ENCODE measurements around the gene FAM163B.

FAM163B gene

DNA sequence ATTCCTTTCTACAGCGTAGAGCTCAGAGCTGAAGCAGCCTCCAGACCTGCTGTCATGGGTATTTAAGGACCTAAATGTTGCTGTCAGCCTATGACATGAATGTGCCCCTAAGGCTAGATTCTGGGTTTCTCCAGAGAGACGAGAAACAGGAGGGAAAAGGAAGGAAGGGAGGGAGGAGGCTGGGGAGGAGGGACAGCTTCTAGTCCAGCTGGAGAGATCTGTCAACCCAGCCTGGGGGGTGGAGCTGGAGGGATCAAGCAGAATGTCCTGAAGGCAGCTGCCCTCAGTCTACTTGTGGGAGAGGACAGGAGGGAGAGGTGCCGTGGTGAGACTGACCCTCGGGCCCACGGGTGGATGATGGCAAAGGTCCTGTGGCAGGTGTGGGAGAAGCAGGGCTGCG is 25.9 kb upstream of the FAM163B start:
- Histone ChIP-seq H3K4me3 (ENCODE audit: low read depth, low read length) (no peak overlapping the region), H3K4me1 (ENCODE audit: control insufficient read depth, insufficient read depth, low read length) (no peaks in the 10 kb centered on the region), H3K9me3 (ENCODE audit: control insufficient read depth, insufficient read depth, low read depth, low read length) (no peaks in the 10 kb centered on the region), H3K27ac (ENCODE audit: extremely low read depth, low read depth, low read length) (no peak overlapping the region), H3K36me3 (ENCODE audit: control insufficient read depth in 2 of 2, insufficient read depth in 1 of 2, low read length in 2 of 2) (no peaks in the 10 kb centered on the region)
- CTCF ChIA-PET: interaction anchor here (0.6 to 1.3 kb wide), 4 partner anchors 12 to 233 kb away, joined by 3 to 4 read pairs (median 3); no protein-coding TSS in a partner anchor
- TF ChIP-seq ZNF335 (tag by site-specific recombination; conservative IDR thresholded peaks at IDR 0.05) (no peak), ZNF623 (tag by site-specific recombination; IDR thresholded peaks at IDR 0.05) (0 out of 2 replicates have a peak, but pooled peaks have one; percentile 31), MZF1 (tag by site-specific recombination; IDR thresholded peaks at IDR 0.05; ENCODE audit: borderline replicate concordance) (no peak), ZNF341 (tag by site-specific recombination; IDR thresholded peaks at IDR 0.05; ENCODE audit: low read depth) (peak; percentile 61), ZNF157 (tag by site-specific recombination; IDR thresholded peaks at IDR 0.05) (no peak)
- POLR2A ChIA-PET: no interaction called here

GRCh38 chr9:133634081-133634691 is 25.0 kb upstream of the FAM163B start:
- no peaks in the 10 kb centered on the region for H3K36me3 ChIP-seq (ENCODE audit: control insufficient read depth in 2 of 2, insufficient read depth in 1 of 2, low read length in 2 of 2)
- POLR2A ChIA-PET: no interaction called here
- H3K4me1 ChIP-seq (ENCODE audit: control insufficient read depth, insufficient read depth, low read length): no peaks in the 10 kb centered on the region
- no peaks in the 10 kb centered on the region for H3K9me3 ChIP-seq (ENCODE audit: control insufficient read depth, insufficient read depth, low read depth, low read length)
- TF ChIP-seq, protein P1, sequence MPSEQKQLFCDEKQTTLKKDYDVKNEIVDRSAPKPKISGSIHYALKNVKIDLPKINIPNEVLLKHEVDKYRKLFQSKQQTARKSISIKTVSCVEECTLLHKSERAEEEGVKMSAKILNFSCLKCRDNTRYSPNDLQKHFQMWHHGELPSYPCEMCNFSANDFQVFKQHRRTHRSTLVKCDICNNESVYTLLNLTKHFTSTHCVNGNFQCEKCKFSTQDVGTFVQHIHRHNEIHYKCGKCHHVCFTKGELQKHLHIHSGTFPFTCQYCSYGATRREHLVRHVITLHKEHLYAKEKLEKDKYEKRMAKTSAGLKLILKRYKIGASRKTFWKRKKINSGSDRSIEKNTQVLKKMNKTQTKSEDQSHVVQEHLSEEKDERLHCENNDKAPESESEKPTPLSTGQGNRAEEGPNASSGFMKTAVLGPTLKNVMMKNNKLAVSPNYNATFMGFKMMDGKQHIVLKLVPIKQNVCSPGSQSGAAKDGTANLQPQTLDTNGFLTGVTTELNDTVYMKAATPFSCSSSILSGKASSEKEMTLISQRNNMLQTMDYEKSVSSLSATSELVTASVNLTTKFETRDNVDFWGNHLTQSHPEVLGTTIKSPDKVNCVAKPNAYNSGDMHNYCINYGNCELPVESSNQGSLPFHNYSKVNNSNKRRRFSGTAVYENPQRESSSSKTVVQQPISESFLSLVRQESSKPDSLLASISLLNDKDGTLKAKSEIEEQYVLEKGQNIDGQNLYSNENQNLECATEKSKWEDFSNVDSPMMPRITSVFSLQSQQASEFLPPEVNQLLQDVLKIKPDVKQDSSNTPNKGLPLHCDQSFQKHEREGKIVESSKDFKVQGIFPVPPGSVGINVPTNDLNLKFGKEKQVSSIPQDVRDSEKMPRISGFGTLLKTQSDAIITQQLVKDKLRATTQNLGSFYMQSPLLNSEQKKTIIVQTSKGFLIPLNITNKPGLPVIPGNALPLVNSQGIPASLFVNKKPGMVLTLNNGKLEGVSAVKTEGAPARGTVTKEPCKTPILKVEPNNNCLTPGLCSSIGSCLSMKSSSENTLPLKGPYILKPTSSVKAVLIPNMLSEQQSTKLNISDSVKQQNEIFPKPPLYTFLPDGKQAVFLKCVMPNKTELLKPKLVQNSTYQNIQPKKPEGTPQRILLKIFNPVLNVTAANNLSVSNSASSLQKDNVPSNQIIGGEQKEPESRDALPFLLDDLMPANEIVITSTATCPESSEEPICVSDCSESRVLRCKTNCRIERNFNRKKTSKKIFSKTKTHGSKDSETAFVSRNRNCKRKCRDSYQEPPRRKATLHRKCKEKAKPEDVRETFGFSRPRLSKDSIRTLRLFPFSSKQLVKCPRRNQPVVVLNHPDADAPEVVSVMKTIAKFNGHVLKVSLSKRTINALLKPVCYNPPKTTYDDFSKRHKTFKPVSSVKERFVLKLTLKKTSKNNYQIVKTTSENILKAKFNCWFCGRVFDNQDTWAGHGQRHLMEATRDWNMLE (tag by site-specific recombination; conservative IDR thresholded peaks at IDR 0.05; ENCODE audit: low read depth): no peak
- TF ChIP-seq ZNF449 (tag by site-specific recombination; IDR thresholded peaks at IDR 0.05): no peak
- no peak for TF ChIP-seq ZNF157 (tag by site-specific recombination; IDR thresholded peaks at IDR 0.05)
- no peak for TF ChIP-seq GLI4 (tag by site-specific recombination; IDR thresholded peaks at IDR 0.05)
- TF ChIP-seq ZNF416 (tag by site-specific recombination; IDR thresholded peaks at IDR 0.05): no peak
- no peak for TF ChIP-seq ZNF324 (tag by site-specific recombination; IDR thresholded peaks at IDR 0.05)
- no peak for TF ChIP-seq ZNF19 (tag by site-specific recombination; IDR thresholded peaks at IDR 0.05; ENCODE audit: low read depth)
- TF ChIP-seq ZNF10 (tag by site-specific recombination; IDR thresholded peaks at IDR 0.05): no peak
- no peak for TF ChIP-seq ZNF660 (tag by site-specific recombination; IDR thresholded peaks at IDR 0.05)
- no peak for TF ChIP-seq ZNF558 (tag by site-specific recombination; IDR thresholded peaks at IDR 0.05)
- no peak for TF ChIP-seq EGR2 (tag by site-specific recombination; IDR thresholded peaks at IDR 0.05; ENCODE audit: low read depth)
- no peak for TF ChIP-seq ZNF473 (tag by site-specific recombination; IDR thresholded peaks at IDR 0.05)
- no peak for TF ChIP-seq ZNF548 (tag by site-specific recombination; IDR thresholded peaks at IDR 0.05)
- CTCF ChIA-PET: interaction anchor here (0.7 to 1.3 kb wide), 3 partner anchors 10 to 45 kb away, joined by 3 to 5 read pairs (median 4); no protein-coding TSS in a partner anchor
- no peak overlapping the region for H3K4me3 ChIP-seq (ENCODE audit: low read depth, low read length)
- H3K27ac ChIP-seq (ENCODE audit: extremely low read depth, low read depth, low read length): no peak overlapping the region
